ENCODE measurements around the gene ITGA3. TPM values are rescaled to one million over a fixed set of nuclear protein-coding genes. Genes with fewer than 3 reads are reported as not detected.

Gene ITGA3
- total and polyA plus RNA-seq, 2 experiments from 2014 or later, result 105 to 330 TPM

- Histone ChIP-seq H4K20me1 (ENCODE audit: insufficient read depth) (no peaks in the 10 kb centered on the region), H3K9me3 (ENCODE audit: low read depth) (no peaks in the 10 kb centered on the region), H3K36me3 (ENCODE audit: low read depth) (peaks cover 36% of the 10 kb centered on the region; the same call in 1 of the 2 replicates), H3K79me2 (ENCODE audit: insufficient read depth) (no peaks in the 10 kb centered on the region; the same call in 1 of the 2 replicates), H3K4me2 (ENCODE audit: unreplicated experiment) (no peak overlapping the region), H3K9me2 (ENCODE audit: insufficient read depth) (no peaks in the 10 kb centered on the region), H3K4me3 (no peak overlapping the region), H2AFZ (no peak overlapping the region), H3K27ac (no peak overlapping the region), H3F3A (ENCODE audit: insufficient read depth) (peaks cover 59% of the 10 kb centered on the region), H3K4me1 (ENCODE audit: insufficient read depth) (no peaks in the 10 kb centered on the region), H3K9ac (no peak overlapping the region), H3K27me3 (replicated peaks; ENCODE audit: insufficient read depth) (no peaks in the 10 kb centered on the region)
- in situ Hi-C loops (cut with MboI), result loop anchor here (10.0 kb wide), 1 partner anchor 205 kb away; no protein-coding TSS in a partner anchor
- no peak for DNase-seq
- WGBS, 2 experiments (ENCODE audit: low coverage in 1 of 2, low lambda C conversion rate in 2 of 2, missing lambda C conversion rate in 2 of 2), result 94 to 97% methylated on average over 6 of the region's 6 CpGs
- TF ChIP-seq EZH2phosphoT487 (IDR thresholded peaks at IDR 0.05; ENCODE audit: insufficient read depth, low read depth), result no peak
- no peak for TF ChIP-seq EZH2 (IDR thresholded peaks at IDR 0.05; ENCODE audit: insufficient read depth, poor library complexity, severe bottlenecking)
These were observed 34.2 kb downstream of the ITGA3 start for GRCh38 chr17:50090071-50090470.

GRCh38 chr17:50090971-50091917 is 35.3 kb downstream of the ITGA3 start:
- DNase-seq, result no peak
- no peak overlapping the region for H2AFZ ChIP-seq
- H3K4me3 ChIP-seq, result no peak overlapping the region
- peaks cover 55% of the 10 kb centered on the region for H3F3A ChIP-seq (ENCODE audit: insufficient read depth)
- no peaks in the 10 kb centered on the region for H3K9me3 ChIP-seq (ENCODE audit: low read depth)
- no peaks in the 10 kb centered on the region for H3K9me2 ChIP-seq (ENCODE audit: insufficient read depth)
- no peak overlapping the region for H3K27ac ChIP-seq
- H3K9ac ChIP-seq, result no peak overlapping the region
- H3K36me3 ChIP-seq (ENCODE audit: low read depth), result peaks cover 32% of the 10 kb centered on the region; the same call in 1 of the 2 replicates
- H3K27me3 ChIP-seq (replicated peaks; ENCODE audit: insufficient read depth), result no peaks in the 10 kb centered on the region
- no peak overlapping the region for H3K4me2 ChIP-seq (ENCODE audit: unreplicated experiment)
- H4K20me1 ChIP-seq (ENCODE audit: insufficient read depth), result no peaks in the 10 kb centered on the region
- peaks cover 7% of the 10 kb centered on the region; the same call in 1 of the 2 replicates for H3K79me2 ChIP-seq (ENCODE audit: insufficient read depth)
- 75 to 76% methylated on average over 15 of the region's 15 CpGs for WGBS, 2 experiments (ENCODE audit: low coverage in 1 of 2, low lambda C conversion rate in 2 of 2, missing lambda C conversion rate in 2 of 2)
- TF ChIP-seq EZH2phosphoT487 (IDR thresholded peaks at IDR 0.05; ENCODE audit: insufficient read depth, low read depth), result no peak
- no peak for TF ChIP-seq EZH2 (IDR thresholded peaks at IDR 0.05; ENCODE audit: insufficient read depth, poor library complexity, severe bottlenecking)
- H3K4me1 ChIP-seq (ENCODE audit: insufficient read depth), result no peaks in the 10 kb centered on the region
- in situ Hi-C loops (cut with MboI), result loop anchor here (10.0 kb wide), 1 partner anchor 204 kb away; no protein-coding TSS in a partner anchor

- no peak overlapping the region for H3K4me2 ChIP-seq (ENCODE audit: unreplicated experiment)
- in situ Hi-C loops (cut with MboI), result loop anchor here (10.0 kb wide), 1 partner anchor 203 kb away; no protein-coding TSS in a partner anchor
- H3K9me2 ChIP-seq (ENCODE audit: insufficient read depth), result no peaks in the 10 kb centered on the region
- no peaks in the 10 kb centered on the region for H4K20me1 ChIP-seq (ENCODE audit: insufficient read depth)
- TF ChIP-seq EZH2phosphoT487 (IDR thresholded peaks at IDR 0.05; ENCODE audit: insufficient read depth, low read depth) (no peak), EZH2 (IDR thresholded peaks at IDR 0.05; ENCODE audit: insufficient read depth, poor library complexity, severe bottlenecking) (no peak)
- no peak overlapping the region for H3K4me3 ChIP-seq
- peaks cover 50% of the 10 kb centered on the region for H3F3A ChIP-seq (ENCODE audit: insufficient read depth)
- peaks cover 32% of the 10 kb centered on the region; the same call in 1 of the 2 replicates for H3K36me3 ChIP-seq (ENCODE audit: low read depth)
- 95 to 100% methylated on average over 2 of the region's 2 CpGs for WGBS, 2 experiments (ENCODE audit: low coverage in 1 of 2, low lambda C conversion rate in 2 of 2, missing lambda C conversion rate in 2 of 2)
- no peak for DNase-seq
- H3K79me2 ChIP-seq (ENCODE audit: insufficient read depth), result peaks cover 7% of the 10 kb centered on the region; the same call in 1 of the 2 replicates
- no peaks in the 10 kb centered on the region for H3K27me3 ChIP-seq (replicated peaks; ENCODE audit: insufficient read depth)
- H3K9ac ChIP-seq, result no peak overlapping the region
- no peaks in the 10 kb centered on the region for H3K4me1 ChIP-seq (ENCODE audit: insufficient read depth)
- no peak overlapping the region for H3K27ac ChIP-seq
- H3K9me3 ChIP-seq (ENCODE audit: low read depth), result no peaks in the 10 kb centered on the region
- H2AFZ ChIP-seq, result no peak overlapping the region
These were observed 36.0 kb downstream of the ITGA3 start for GRCh38 chr17:50091918-50092285.

GRCh38 chr17:50093246-50093645 is 37.3 kb downstream of the ITGA3 start:
- no peak overlapping the region for H3K4me2 ChIP-seq (ENCODE audit: unreplicated experiment)
- H3K4me1 ChIP-seq (ENCODE audit: insufficient read depth), result no peaks in the 10 kb centered on the region
- H3F3A ChIP-seq (ENCODE audit: insufficient read depth), result peaks cover 47% of the 10 kb centered on the region
- H3K4me3 ChIP-seq, result no peak overlapping the region
- no peaks in the 10 kb centered on the region for H3K9me2 ChIP-seq (ENCODE audit: insufficient read depth)
- H3K79me2 ChIP-seq (ENCODE audit: insufficient read depth), result peaks cover 7% of the 10 kb centered on the region; the same call in 1 of the 2 replicates
- TF ChIP-seq EZH2phosphoT487 (IDR thresholded peaks at IDR 0.05; ENCODE audit: insufficient read depth, low read depth) (no peak), EZH2 (IDR thresholded peaks at IDR 0.05; ENCODE audit: insufficient read depth, poor library complexity, severe bottlenecking) (no peak)
- no peak overlapping the region for H3K9ac ChIP-seq
- H3K9me3 ChIP-seq (ENCODE audit: low read depth), result no peaks in the 10 kb centered on the region
- in situ Hi-C loops (cut with MboI), result loop anchor here (10.0 kb wide), 1 partner anchor 202 kb away; no protein-coding TSS in a partner anchor
- DNase-seq, result no peak
- no peaks in the 10 kb centered on the region for H4K20me1 ChIP-seq (ENCODE audit: insufficient read depth)
- WGBS, 2 experiments (ENCODE audit: low coverage in 1 of 2, low lambda C conversion rate in 2 of 2, missing lambda C conversion rate in 2 of 2), result 96 to 98% methylated on average over 3 of the region's 3 CpGs
- no peak overlapping the region for H2AFZ ChIP-seq
- H3K27ac ChIP-seq, result no peak overlapping the region
- H3K27me3 ChIP-seq (replicated peaks; ENCODE audit: insufficient read depth), result no peaks in the 10 kb centered on the region
- H3K36me3 ChIP-seq (ENCODE audit: low read depth), result peaks cover 26% of the 10 kb centered on the region; the same call in 1 of the 2 replicates
